IPS-18c (cell line): ENCODE data around the gene CSNK1A1L.

Source experiments
- H3K4me3 ChIP-seq: 2 replicates; pipeline ENCODE4 v1.7.0; 2013; ENCODE audit warnings: low read depth, mild to moderate bottlenecking, low read length, moderate library complexity; ENCODE audit not compliant: insufficient read depth
- H3K9me3 ChIP-seq: one replicate; pipeline ENCODE4 v1.6.1; 2013; ENCODE audit warnings: mild to moderate bottlenecking, low read length, moderate library complexity; ENCODE audit not compliant: control insufficient read depth, insufficient read depth

Gene CSNK1A1L

GRCh38 chr13:37114250-37114649, 8.8 kb upstream of the CSNK1A1L start:
- H3K4me3 ChIP-seq, result no peak overlapping the region

DNA sequence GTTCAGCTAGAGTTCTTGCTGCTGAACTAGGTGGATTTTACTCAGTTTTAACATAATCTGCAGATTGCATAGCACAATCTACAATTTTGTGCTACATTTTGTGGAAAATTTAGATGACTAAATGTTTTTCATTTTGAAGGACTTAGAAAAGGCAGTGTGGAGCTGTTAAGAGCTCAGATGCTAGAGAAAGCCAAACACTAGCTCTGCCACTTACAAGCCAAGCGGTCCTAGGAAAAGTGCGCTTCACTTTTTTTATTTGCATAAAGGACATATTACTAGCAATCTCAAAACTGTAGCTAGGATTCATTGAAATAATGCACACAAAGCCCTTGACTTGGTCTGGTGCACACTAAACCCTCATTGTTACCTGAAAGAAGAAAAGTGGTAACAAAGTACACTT, 8.1 kb upstream of the CSNK1A1L start:
- H3K9me3 ChIP-seq, result no peaks in the 10 kb centered on the region
- H3K4me3 ChIP-seq, result no peak overlapping the region

More at GRCh38 chr13:37114250-37114649, 8.8 kb upstream of the CSNK1A1L start:
- H3K9me3 ChIP-seq, result no peaks in the 10 kb centered on the region

GRCh38 chr13:37109051-37109678, 3.7 kb upstream of the CSNK1A1L start:
- Histone ChIP-seq H3K4me3 (no peak overlapping the region), H3K9me3 (no peaks in the 10 kb centered on the region)

- no peak overlapping the region for H3K4me3 ChIP-seq
- H3K9me3 ChIP-seq, result no peaks in the 10 kb centered on the region
These were observed 2.4 kb upstream of the CSNK1A1L start for GRCh38 chr13:37107868-37108267.

- Histone ChIP-seq H3K4me3 (no peak overlapping the region), H3K9me3 (no peaks in the 10 kb centered on the region)
These were observed 2.0 kb upstream of the CSNK1A1L start for GRCh38 chr13:37107456-37107855.

DNA sequence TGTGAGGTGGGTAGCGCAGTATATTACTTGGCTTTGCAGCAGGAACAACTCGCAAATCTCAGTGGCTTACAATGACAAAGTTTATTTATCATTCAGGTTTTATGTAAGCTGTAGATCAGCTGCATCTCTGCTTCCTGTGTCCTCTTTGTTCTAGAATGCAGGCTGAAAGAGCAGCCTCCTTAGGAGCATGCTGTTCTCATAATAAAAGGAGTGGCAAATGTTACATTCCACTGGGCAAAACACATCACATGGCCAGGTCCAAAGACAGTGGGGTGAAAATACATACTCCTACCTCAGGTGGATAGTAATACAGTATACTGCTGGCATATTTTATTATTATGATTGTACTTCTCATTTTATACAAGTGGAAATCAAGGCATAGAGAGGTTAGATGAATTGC, 1.2 kb upstream of the CSNK1A1L start:
- Histone ChIP-seq H3K4me3 (no peak overlapping the region), H3K9me3 (no peaks in the 10 kb centered on the region)

GRCh38 chr13:37102896-37103295, 2.6 kb downstream of the CSNK1A1L start:
- Histone ChIP-seq H3K4me3 (no peak overlapping the region), H3K9me3 (no peaks in the 10 kb centered on the region)

GRCh38 chr13:37101201-37101600, 4.3 kb downstream of the CSNK1A1L start:
- Histone ChIP-seq H3K9me3 (no peaks in the 10 kb centered on the region), H3K4me3 (no peak overlapping the region)

GRCh38 chr13:37100731-37101130, 4.7 kb downstream of the CSNK1A1L start:
- no peak overlapping the region for H3K4me3 ChIP-seq
- no peaks in the 10 kb centered on the region for H3K9me3 ChIP-seq

- Histone ChIP-seq H3K4me3 (no peak overlapping the region), H3K9me3 (no peaks in the 10 kb centered on the region)
These were observed 8.4 kb downstream of the CSNK1A1L start for GRCh38 chr13:37097076-37097475.

DNA sequence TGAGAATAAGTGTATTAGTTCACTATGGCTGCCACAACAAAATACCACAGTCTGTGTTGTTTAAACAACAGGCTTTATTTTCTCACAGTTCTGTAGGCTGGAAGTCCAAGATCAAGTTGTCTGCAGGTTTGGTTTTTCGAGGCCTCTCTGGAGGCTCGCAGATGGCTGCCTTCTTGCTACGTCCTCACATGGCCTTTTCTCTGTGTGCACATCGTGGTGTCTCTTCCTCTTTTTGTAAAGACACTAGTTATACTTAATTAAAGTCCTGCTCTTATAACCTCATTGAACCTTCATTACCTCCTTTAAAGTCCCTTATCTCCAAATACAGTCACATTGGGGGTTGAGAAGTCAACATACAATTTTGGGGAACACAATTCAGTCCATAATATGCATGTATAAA, 10.6 kb downstream of the CSNK1A1L start:
- Histone ChIP-seq H3K4me3 (no peak overlapping the region), H3K9me3 (no peaks in the 10 kb centered on the region)

GRCh38 chr13:37094099-37094498, 11.4 kb downstream of the CSNK1A1L start:
- no peaks in the 10 kb centered on the region for H3K9me3 ChIP-seq
- H3K4me3 ChIP-seq, result no peak overlapping the region

GRCh38 chr13:37091835-37092234, 13.6 kb downstream of the CSNK1A1L start:
- H3K9me3 ChIP-seq, result no peaks in the 10 kb centered on the region
- H3K4me3 ChIP-seq, result no peak overlapping the region

- no peaks in the 10 kb centered on the region for H3K9me3 ChIP-seq
- H3K4me3 ChIP-seq, result no peak overlapping the region
These were observed 14.6 kb downstream of the CSNK1A1L start for GRCh38 chr13:37090912-37091311.

DNA sequence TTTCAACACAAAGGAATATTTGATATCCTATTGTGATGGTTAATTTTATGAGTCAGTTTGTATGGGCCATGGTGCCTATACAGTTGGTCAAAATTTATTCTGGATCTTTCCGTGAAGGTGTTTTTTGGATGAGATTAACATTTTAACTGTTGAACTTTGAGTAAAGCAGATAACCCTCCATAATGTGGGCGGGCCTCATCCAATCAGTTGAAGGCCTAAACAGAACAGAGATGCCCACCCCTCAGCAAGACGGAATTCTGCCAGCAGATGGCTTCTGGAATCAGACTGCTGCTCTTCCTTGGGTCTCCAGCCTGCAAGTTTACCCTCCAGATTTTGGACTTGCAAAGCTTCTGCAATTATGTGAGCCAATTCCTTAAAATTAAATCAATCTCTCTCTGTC, 16.0 kb downstream of the CSNK1A1L start:
- H3K9me3 ChIP-seq, result no peaks in the 10 kb centered on the region
- no peak overlapping the region for H3K4me3 ChIP-seq

- Histone ChIP-seq H3K4me3 (no peak overlapping the region), H3K9me3 (no peaks in the 10 kb centered on the region)
These were observed 18.0 kb downstream of the CSNK1A1L start for GRCh38 chr13:37087486-37087885.

DNA sequence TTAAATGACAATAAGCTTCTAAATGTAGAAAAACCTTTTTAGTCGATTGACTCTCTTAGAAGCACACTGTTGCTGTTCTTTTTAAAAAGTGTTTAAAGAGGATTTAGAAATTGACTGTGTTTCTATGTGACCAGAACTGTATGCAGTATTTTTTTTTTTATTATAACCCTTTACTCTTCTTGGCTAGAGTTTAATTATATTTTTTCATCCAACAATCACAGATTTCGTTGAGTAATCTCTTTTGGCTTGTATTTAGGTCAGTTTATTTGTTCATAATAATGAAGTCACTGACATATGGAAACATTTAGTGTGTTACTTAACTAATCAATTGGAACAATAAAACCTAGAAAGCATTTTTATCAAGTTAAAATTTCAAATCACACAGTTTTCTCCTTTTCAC, 19.9 kb downstream of the CSNK1A1L start:
- Histone ChIP-seq H3K9me3 (no peaks in the 10 kb centered on the region), H3K4me3 (no peak overlapping the region)

DNA sequence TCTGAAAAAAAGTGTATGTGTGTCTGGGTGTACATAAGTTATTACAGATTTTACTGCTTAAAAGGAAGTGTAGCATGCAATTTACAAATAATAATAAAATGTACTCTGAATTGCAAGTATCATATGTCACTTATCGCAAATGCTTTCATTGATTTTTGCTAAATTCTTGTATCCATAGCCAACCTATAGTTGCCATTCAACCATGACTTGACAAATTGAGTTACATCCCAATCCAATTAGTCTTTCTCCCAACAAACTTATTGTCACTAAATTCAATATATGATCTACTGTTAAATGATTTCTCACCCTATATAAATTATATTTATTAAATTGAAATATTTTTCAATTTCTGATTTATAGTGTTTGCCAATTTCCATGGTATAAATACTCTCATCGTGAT, 28.6 kb downstream of the CSNK1A1L start:
- no peak overlapping the region for H3K4me3 ChIP-seq
- no peaks in the 10 kb centered on the region for H3K9me3 ChIP-seq

- Histone ChIP-seq H3K9me3 (no peaks in the 10 kb centered on the region), H3K4me3 (no peak overlapping the region)
These were observed 30.3 kb downstream of the CSNK1A1L start for GRCh38 chr13:37075164-37075563.
